ENCODE data around the gene HEATR5A.
"Not testable (repeated sequence)": the region's sequence is repeated elsewhere in the genome, so short reads cannot be mapped to it uniquely, and the experiment has no call there.

GRCh38 chr14:31259040-31259435 is 161.3 kb downstream of the HEATR5A start:
- TF ChIP-seq, protein P1, sequence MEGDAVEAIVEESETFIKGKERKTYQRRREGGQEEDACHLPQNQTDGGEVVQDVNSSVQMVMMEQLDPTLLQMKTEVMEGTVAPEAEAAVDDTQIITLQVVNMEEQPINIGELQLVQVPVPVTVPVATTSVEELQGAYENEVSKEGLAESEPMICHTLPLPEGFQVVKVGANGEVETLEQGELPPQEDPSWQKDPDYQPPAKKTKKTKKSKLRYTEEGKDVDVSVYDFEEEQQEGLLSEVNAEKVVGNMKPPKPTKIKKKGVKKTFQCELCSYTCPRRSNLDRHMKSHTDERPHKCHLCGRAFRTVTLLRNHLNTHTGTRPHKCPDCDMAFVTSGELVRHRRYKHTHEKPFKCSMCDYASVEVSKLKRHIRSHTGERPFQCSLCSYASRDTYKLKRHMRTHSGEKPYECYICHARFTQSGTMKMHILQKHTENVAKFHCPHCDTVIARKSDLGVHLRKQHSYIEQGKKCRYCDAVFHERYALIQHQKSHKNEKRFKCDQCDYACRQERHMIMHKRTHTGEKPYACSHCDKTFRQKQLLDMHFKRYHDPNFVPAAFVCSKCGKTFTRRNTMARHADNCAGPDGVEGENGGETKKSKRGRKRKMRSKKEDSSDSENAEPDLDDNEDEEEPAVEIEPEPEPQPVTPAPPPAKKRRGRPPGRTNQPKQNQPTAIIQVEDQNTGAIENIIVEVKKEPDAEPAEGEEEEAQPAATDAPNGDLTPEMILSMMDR (conservative IDR thresholded peaks at IDR 0.05 in 1 of 2, IDR thresholded peaks at IDR 0.05 in 1 of 2; ENCODE audit: low read depth in 1 of 2, low read length in 2 of 2): not testable (repeated sequence)
- TF ChIP-seq EZH2 (IDR thresholded peaks at IDR 0.05; ENCODE audit: low read length, missing control alignments): not testable (repeated sequence)

All from fibroblast of lung (primary cell).